Activated CD4-positive, alpha-beta T cell treated with anti-CD3 and anti-CD28 coated beads for 36 hours (primary cell): ENCODE measurements around the gene TAL1. TPM values are rescaled to one million over a fixed set of nuclear protein-coding genes. Genes with fewer than 3 reads are reported as not detected.
A peak's percentile ranks its signal among the peaks of the same experiment; 100 is the strongest.
"Not testable (repeated sequence)": the region's sequence is repeated elsewhere in the genome, so short reads cannot be mapped to it uniquely, and the experiment has no call there.

ENCODE experiments used
- ATAC-seq: fragments of 200-7000 bp; cut with Tn5 transposase; one replicate; pipeline ENCODE4 v1.10.0; 2021; ENCODE audit warnings: mild to moderate bottlenecking, moderate library complexity
- CTCF ChIA-PET: fragments of 350-600 bp; sonication (Branson Sonifier 250); formaldehyde crosslinking; loops from one replicate; lab custom pipeline; 2021; ENCODE audit warnings: antibody characterized with exemption; lab: Charles Lee
- POLR2A ChIA-PET: fragments of 350-600 bp; sonication (Branson Sonifier 250); formaldehyde crosslinking; loops from one replicate; lab custom pipeline; 2021; ENCODE audit warnings: antibody characterized with exemption, inconsistent platforms; lab: Charles Lee
- DNase-seq: peaks from one replicate; pipeline ENCODE4 v3.0.0-alpha.2; 2020
- H3K27ac Mint-ChIP-seq: one replicate; pipeline ENCODE4 v1.8.0; 2021; ENCODE audit warnings: mixed read lengths
- H3K27me3 Mint-ChIP-seq: one replicate; pipeline ENCODE4 v1.8.0; 2021; ENCODE audit warnings: mixed read lengths
- H3K36me3 Mint-ChIP-seq: one replicate; pipeline ENCODE4 v1.8.0; 2021; ENCODE audit warnings: low read depth, mixed read lengths
- H3K4me1 Mint-ChIP-seq: one replicate; pipeline ENCODE4 v1.8.0; 2021; ENCODE audit warnings: mixed read lengths
- H3K4me3 Mint-ChIP-seq: one replicate; pipeline ENCODE4 v1.8.0; 2021; ENCODE audit warnings: mild to moderate bottlenecking, moderate library complexity, mixed read lengths
- H3K9me3 Mint-ChIP-seq: one replicate; pipeline ENCODE4 v1.8.0; 2021; ENCODE audit warnings: low read depth, mixed read lengths
- intact Hi-C, 2 experiments: fragments of 100-400 bp; cut with DNase I in 1 of 2; cut with micrococcal nuclease in 1 of 2; formaldehyde crosslinking; loops; one replicate each; pipeline versions ENCODE4 v1.14.2 to v1.15.1; 2022 to 2024; cut with DNase I, micrococcal nuclease
- total RNA-seq, 2 experiments: library from RNA; stranded (reverse); gene quantifications; one replicate each; pipeline ENCODE4 v1.2.3, GENCODE V29; 2021

Gene TAL1
- total RNA-seq, 2 experiments from 2014 or later = 0.19 TPM; not detected in 1

- intact Hi-C loops = loop anchor here in 1 of 2 experiments (5.0 kb wide), 1 partner anchor 228 kb away; no protein-coding TSS in a partner anchor
- DNase-seq = no peak
- CTCF ChIA-PET = interaction anchor here (0.5 to 10.6 kb wide), 11 partner anchors 8 to 370 kb away, joined by 3 to 121 read pairs (median 4); no protein-coding TSS in a partner anchor
- Mint-ChIP-seq H3K27me3 (peaks cover 18% of the 10 kb centered on the region), H3K4me1 (no peaks in the 10 kb centered on the region), H3K27ac (no peak overlapping the region), H3K9me3 (no peaks in the 10 kb centered on the region), H3K36me3 (no peaks in the 10 kb centered on the region), H3K4me3 (no peak overlapping the region)
- no peak for ATAC-seq
- POLR2A ChIA-PET = no interaction called here
Measured at GRCh38 chr1:47194311-47194710, 37.7 kb downstream of the TAL1 start.

DNA sequence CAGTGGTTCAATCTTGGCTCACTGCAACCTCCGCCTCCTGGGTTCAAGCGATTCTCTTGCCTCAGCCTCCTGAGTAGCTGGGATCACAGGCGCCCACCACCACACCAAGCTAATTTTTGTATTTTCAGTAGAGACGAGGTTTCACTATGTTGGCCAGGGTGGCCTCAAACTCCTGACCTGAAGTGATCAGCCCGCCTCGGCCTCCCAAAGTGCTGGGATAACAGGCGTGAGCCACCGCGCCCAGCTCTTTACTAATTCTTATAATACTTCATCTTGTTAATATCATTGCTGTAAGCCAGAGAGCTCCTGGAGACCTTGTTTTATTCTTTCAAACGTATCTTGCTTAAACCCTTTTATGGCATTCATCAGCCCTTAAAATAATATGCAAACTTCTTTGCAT is 38.5 kb downstream of the TAL1 start:
- peaks cover 10% of the 10 kb centered on the region for H3K27me3 Mint-ChIP-seq
- DNase-seq, H3K36me3 Mint-ChIP-seq, POLR2A ChIA-PET, H3K4me3 Mint-ChIP-seq, H3K9me3 Mint-ChIP-seq, H3K27ac Mint-ChIP-seq, ATAC-seq, H3K4me1 Mint-ChIP-seq: not testable (repeated sequence)
- intact Hi-C loops = loop anchor here (1.0 to 5.0 kb wide), 5 partner anchors 69 to 517 kb away; no protein-coding TSS in a partner anchor
- CTCF ChIA-PET = interaction anchor here (0.6 to 10.6 kb wide), 19 partner anchors 8 to 533 kb away, joined by 3 to 121 read pairs (median 5); partner anchors contain the start of gene FOXD2

DNA sequence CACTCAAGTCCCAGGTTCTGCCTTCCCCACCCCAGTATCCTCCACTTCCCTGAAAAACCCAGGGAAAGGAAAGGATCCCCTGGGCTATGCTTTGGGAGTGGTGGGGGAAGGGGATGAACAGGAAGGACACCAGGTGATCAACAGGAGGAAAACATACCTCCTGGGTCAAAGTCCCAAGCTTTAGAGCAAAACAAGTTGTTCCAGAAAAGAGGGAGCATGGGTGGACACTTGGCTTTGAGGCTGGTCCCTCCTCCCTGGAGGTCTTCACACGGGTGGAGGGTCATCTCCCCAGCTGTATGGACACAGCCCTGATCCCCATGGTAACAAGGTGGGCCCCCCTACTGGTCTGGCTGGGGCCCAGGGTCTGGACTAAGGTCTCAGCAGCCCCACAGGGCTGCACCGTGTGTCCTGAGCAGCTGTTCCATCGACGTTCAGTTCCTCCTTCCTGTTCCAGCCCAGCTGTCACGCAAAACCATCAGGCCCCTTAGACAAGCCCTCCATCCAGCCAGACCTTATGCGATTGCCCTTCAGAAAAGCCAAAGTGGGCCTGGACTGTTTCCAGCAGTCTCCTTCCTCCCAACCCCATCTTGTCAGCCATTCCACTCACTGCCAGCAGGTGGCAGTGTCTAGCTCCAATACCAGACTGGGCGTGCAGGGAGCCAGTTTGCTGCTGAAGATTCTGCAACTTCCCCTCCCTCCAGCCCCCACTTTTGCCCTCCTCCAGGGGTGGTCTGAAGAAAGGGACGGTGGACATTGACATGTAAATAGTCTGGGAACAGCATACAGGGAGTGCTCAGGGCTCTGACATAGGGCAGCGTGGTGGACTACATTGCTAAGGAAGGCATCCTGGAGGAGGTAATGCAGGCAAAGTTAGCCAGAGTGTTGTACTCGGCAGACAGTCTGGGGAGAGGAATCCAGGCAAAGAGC is 39.3 kb downstream of the TAL1 start:
- ATAC-seq (peak; percentile 89), DNase-seq (peak; percentile 77)
- Mint-ChIP-seq H3K27me3 (peaks cover 5% of the 10 kb centered on the region), H3K9me3 (no peaks in the 10 kb centered on the region), H3K36me3 (no peaks in the 10 kb centered on the region), H3K27ac (peak overlapping the region; percentile 61), H3K4me1 (no peaks in the 10 kb centered on the region), H3K4me3 (no peak overlapping the region)
- ChIA-PET CTCF (interaction anchor here (0.6 to 10.6 kb wide), 22 partner anchors 8 to 533 kb away, joined by 3 to 121 read pairs (median 4); partner anchors contain the start of gene FOXD2), POLR2A (no interaction called here)
- intact Hi-C loops = loop anchor here (1.0 to 5.0 kb wide), 5 partner anchors 70 to 518 kb away; no protein-coding TSS in a partner anchor

DNA sequence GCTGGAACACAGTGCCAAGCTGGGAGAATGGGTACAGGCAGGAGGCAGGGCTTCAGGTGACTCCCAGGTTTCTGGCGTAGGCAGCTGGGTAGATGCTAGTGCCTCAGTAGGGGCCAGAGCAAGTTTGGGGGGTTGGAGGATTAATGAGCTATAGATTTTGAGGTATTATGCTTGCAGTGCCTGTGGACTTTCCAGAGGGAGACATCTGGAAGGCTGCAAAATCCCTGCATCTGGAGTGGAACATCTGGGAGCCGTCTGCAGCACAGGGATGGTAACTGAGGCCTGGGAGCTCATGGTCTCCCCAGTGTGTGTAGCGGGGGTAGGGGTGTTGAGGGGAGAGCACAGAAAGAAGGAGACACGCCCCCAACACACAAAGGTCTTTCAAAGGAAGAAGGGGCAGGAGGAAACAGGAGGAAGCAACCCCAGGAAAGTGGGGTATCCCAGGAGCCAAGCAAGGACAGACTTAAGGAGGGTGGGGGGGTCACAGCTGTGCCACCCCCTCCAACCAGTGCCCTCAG is 40.0 kb downstream of the TAL1 start:
- Mint-ChIP-seq H3K4me1 (no peaks in the 10 kb centered on the region), H3K36me3 (no peaks in the 10 kb centered on the region), H3K27me3 (peaks cover 5% of the 10 kb centered on the region), H3K9me3 (no peaks in the 10 kb centered on the region), H3K27ac (no peak overlapping the region), H3K4me3 (no peak overlapping the region)
- ChIA-PET CTCF (interaction anchor here (0.6 to 10.6 kb wide), 11 partner anchors 10 to 86 kb away, joined by 3 to 121 read pairs (median 8); no protein-coding TSS in a partner anchor), POLR2A (no interaction called here)
- intact Hi-C loops = loop anchor here in 1 of 2 experiments (2.0 to 5.0 kb wide), 2 partner anchors 71 to 230 kb away; no protein-coding TSS in a partner anchor
- ATAC-seq (no peak), DNase-seq (no peak)

GRCh38 chr1:47190857-47191256 is 41.2 kb downstream of the TAL1 start:
- Mint-ChIP-seq H3K27ac (no peak overlapping the region), H3K36me3 (no peaks in the 10 kb centered on the region), H3K9me3 (no peaks in the 10 kb centered on the region), H3K27me3 (peaks cover 5% of the 10 kb centered on the region), H3K4me3 (no peak overlapping the region), H3K4me1 (no peaks in the 10 kb centered on the region)
- no peak for DNase-seq
- intact Hi-C loops = loop anchor here in 1 of 2 experiments (5.0 kb wide), 1 partner anchor 231 kb away; no protein-coding TSS in a partner anchor
- no peak for ATAC-seq
- CTCF ChIA-PET = interaction anchor here (2.0 to 10.6 kb wide), 2 partner anchors 13 to 73 kb away, joined by 14 to 121 read pairs; no protein-coding TSS in a partner anchor
- POLR2A ChIA-PET = no interaction called here

GRCh38 chr1:47190509-47190855 is 41.5 kb downstream of the TAL1 start:
- no peaks in the 10 kb centered on the region for H3K4me1 Mint-ChIP-seq
- H3K4me3 Mint-ChIP-seq = no peak overlapping the region
- H3K36me3 Mint-ChIP-seq = no peaks in the 10 kb centered on the region
- intact Hi-C loops = loop anchor here in 1 of 2 experiments (5.0 kb wide), 1 partner anchor 232 kb away; no protein-coding TSS in a partner anchor
- POLR2A ChIA-PET = no interaction called here
- DNase-seq (no peak), ATAC-seq (no peak)
- CTCF ChIA-PET = interaction anchor here (0.8 to 10.6 kb wide), 4 partner anchors 10 to 73 kb away, joined by 3 to 121 read pairs (median 8); no protein-coding TSS in a partner anchor
- H3K27ac Mint-ChIP-seq = no peak overlapping the region
- H3K9me3 Mint-ChIP-seq = no peaks in the 10 kb centered on the region
- peaks cover 5% of the 10 kb centered on the region for H3K27me3 Mint-ChIP-seq

DNA sequence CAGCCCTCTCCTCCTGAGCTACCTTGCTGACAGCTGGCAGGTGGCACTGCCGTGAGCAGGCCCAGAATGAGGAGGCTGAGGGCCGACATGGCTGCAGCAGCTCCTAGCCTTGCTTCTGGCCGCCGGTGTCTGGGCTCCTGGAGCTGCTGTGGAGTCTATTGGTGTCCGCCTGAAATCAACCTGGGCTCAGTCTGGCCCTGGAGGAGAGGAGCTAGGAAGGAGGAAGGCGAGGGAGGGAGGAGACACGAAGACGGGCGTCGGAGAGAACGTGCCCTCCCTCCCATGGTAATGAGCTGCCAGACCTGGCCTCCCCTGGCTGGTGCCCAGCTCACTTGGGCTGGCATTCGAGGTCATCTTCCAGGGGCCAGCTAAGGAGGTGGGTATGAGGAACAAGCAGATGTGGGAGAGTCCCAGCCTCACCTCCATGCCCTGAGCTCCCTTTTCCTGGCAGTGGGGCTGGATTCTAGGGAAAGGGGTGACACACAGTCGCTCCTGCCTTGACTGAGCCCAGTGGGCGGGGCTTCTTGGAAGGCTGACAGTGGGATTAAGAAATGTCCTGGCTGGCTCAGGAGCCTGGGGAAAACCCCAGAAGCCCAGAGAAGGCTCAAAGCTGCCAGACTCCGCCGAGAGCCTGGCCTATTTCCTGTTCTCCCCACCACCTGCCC is 42.0 kb downstream of the TAL1 start, which contains the start of gene PDZK1IP1:
PDZK1IP1 (minus strand) TSS at position 193 of the 665 bp plus-strand sequence; CDS start at position 89, 104 bp downstream.
- intact Hi-C loops = loop anchor here in 1 of 2 experiments (5.0 to 10.0 kb wide), 2 partner anchors 232 to 535 kb away; no protein-coding TSS in a partner anchor
- Mint-ChIP-seq H3K4me1 (no peaks in the 10 kb centered on the region), H3K9me3 (no peaks in the 10 kb centered on the region), H3K27ac (no peak within 1 kb of the TSS), H3K36me3 (no peaks in the 10 kb centered on the region), H3K4me3 (no peak within 1 kb of the TSS), H3K27me3 (peaks cover 4% of the 10 kb centered on the region)
- ChIA-PET CTCF (interaction anchor here (0.6 to 10.6 kb wide), 5 partner anchors 10 to 242 kb away, joined by 3 to 121 read pairs (median 3); no protein-coding TSS in a partner anchor), POLR2A (no interaction called here)
- ATAC-seq (no peak), DNase-seq (no peak)

DNA sequence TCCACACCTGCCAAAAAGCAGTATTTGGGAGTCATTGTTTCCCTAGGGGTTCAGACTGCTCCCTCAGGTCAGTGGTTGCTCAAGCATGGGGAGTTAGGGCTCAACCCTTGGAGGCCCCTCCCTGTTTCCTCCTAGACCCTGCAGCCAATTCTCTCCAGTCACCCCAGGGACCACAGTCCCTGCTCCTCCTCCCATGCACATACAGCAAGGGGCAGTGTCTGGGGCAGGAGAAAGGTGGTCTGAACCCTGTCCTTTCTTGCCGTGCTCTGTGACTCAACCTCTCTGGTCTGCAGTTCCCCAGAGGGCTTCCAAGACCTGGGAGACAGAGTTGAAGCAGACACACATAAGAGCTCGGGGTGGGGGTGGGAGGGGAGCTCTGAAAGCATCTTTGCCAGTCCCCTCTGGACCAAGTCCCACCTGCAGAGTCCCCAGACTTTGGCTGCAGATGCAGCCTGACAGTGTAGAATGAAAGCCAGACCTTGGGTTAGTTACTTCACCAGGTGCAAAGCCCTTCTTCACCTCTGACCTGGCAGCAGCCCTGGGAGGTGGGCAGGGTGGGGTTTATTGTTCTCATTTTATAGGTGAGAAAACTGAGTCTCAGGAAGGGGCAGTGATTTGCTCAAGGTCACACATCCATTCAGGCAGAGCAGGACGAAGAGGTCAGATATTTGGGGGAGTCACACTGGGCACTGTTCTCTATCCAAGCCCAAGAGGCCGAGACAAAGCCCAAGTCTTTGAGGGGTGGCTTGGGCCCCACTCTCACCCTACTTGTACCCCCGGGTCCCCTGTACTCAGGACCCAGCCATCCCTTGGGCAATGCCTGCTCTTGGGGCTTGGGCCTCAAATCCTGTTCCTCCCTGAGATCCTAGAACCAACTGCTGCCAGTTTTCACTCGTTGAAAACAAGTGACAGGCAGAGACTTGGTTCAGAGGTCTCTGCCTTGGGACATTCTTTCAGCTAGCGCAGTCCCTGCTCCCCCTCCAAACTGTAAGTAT is 42.9 kb downstream of the TAL1 start:
- DNase-seq (no peak), ATAC-seq (no peak)
- POLR2A ChIA-PET = no interaction called here
- no peak overlapping the region for H3K4me3 Mint-ChIP-seq
- no peaks in the 10 kb centered on the region for H3K36me3 Mint-ChIP-seq
- no peaks in the 10 kb centered on the region for H3K4me1 Mint-ChIP-seq
- no peaks in the 10 kb centered on the region for H3K9me3 Mint-ChIP-seq
- H3K27me3 Mint-ChIP-seq = peaks cover 3% of the 10 kb centered on the region
- intact Hi-C loops = loop anchor here in 1 of 2 experiments (10.0 kb wide), 1 partner anchor 536 kb away; no protein-coding TSS in a partner anchor
- no peak overlapping the region for H3K27ac Mint-ChIP-seq
- CTCF ChIA-PET = interaction anchor here (0.6 to 10.6 kb wide), 5 partner anchors 11 to 308 kb away, joined by 3 to 121 read pairs (median 3); no protein-coding TSS in a partner anchor

GRCh38 chr1:47187926-47188250 is 44.1 kb downstream of the TAL1 start:
- ATAC-seq (no peak), DNase-seq (no peak)
- Mint-ChIP-seq H3K9me3 (no peaks in the 10 kb centered on the region), H3K36me3 (no peaks in the 10 kb centered on the region), H3K27me3 (no peaks in the 10 kb centered on the region), H3K4me3 (no peak overlapping the region), H3K27ac (no peak overlapping the region), H3K4me1 (no peaks in the 10 kb centered on the region)
- CTCF ChIA-PET = interaction anchor here (1.1 to 10.6 kb wide), 2 partner anchors 10 to 75 kb away, joined by 5 to 121 read pairs; no protein-coding TSS in a partner anchor
- intact Hi-C loops = loop anchor here in 1 of 2 experiments (10.0 kb wide), 1 partner anchor 537 kb away; no protein-coding TSS in a partner anchor
- POLR2A ChIA-PET = no interaction called here
